HepG2 (cell line): ENCODE results near the gene MCF2L. TPM values are rescaled to one million over a fixed set of nuclear protein-coding genes. Genes with fewer than 3 reads are reported as not detected.

Experiments
- BORCS8-MEF2B ChIP-seq: sonication (generic); formaldehyde crosslinking; IDR thresholded peaks from 2 replicates; pipeline ENCODE4 v1.8.0; 2022; ENCODE audit warnings: mild to moderate bottlenecking, missing genetic modification reagents
- KLF16 ChIP-seq, 2 experiments: sonication (generic) in 1 of 2; formaldehyde crosslinking in 1 of 2; IDR thresholded peaks; 2 replicates each; pipeline versions ENCODE4 v1.6.1 to v1.8.0; 2016 to 2023; ENCODE audit warnings: missing genetic modification reagents in 2 of 2, missing compliant biosample characterization in 1 of 2
- KMT2A ChIP-seq: sonication (generic); formaldehyde crosslinking; IDR thresholded peaks from 2 replicates; pipeline ENCODE4 v1.4.0; 2020; ENCODE audit warnings: missing genetic modification reagents
- MEIS1 ChIP-seq: sonication (generic); formaldehyde crosslinking; IDR thresholded peaks from 2 replicates; pipeline ENCODE4 v1.9.0; 2021; ENCODE audit warnings: mild to moderate bottlenecking, missing genetic modification reagents, moderate library complexity, borderline replicate concordance
- MXI1 ChIP-seq: IDR thresholded peaks from 3 replicates; pipeline ENCODE4 v1.6.1; 2012; ENCODE audit warnings: low read depth, low read length, inconsistent platforms, borderline replicate concordance
- NCOR1 ChIP-seq: fragments of 200-600 bp; sonication (generic); IDR thresholded peaks from 2 replicates; pipeline ENCODE4 v1.7.0; 2017; ENCODE audit warnings: antibody characterized with exemption, low read length, borderline replicate concordance
- POGZ ChIP-seq: sonication (generic); formaldehyde crosslinking; IDR thresholded peaks from 2 replicates; pipeline ENCODE4 v1.4.0; 2020; ENCODE audit warnings: mild to moderate bottlenecking, missing genetic modification reagents
- SALL1 ChIP-seq: sonication (generic); formaldehyde crosslinking; IDR thresholded peaks from 2 replicates; pipeline ENCODE4 v1.8.0; 2022; ENCODE audit warnings: mild to moderate bottlenecking, missing genetic modification reagents
- SOX6 ChIP-seq, 2 experiments: fragments of 450-650 bp in 1 of 2; sonication (generic) in 1 of 2; formaldehyde crosslinking in 1 of 2; IDR thresholded peaks; 2 replicates each; pipeline versions ENCODE4 v1.4.0 to v1.6.1; 2017 to 2020; ENCODE audit warnings: antibody characterized with exemption in 1 of 2, mild to moderate bottlenecking in 1 of 2, missing genetic modification reagents in 1 of 2
- ZBTB42 ChIP-seq: sonication (generic); formaldehyde crosslinking; IDR thresholded peaks from 2 replicates; pipeline ENCODE4 v1.5.0; 2020; ENCODE audit warnings: mild to moderate bottlenecking, missing genetic modification reagents
- ZFP90 ChIP-seq: sonication (generic); formaldehyde crosslinking; IDR thresholded peaks from 2 replicates; pipeline ENCODE4 v1.8.0; 2022; ENCODE audit warnings: missing genetic modification reagents, mild to moderate bottlenecking, inconsistent platforms, borderline replicate concordance
- ZNF274 ChIP-seq: sonication (generic); formaldehyde crosslinking; IDR thresholded peaks from 2 replicates; pipeline ENCODE4 v1.5.1; 2020; ENCODE audit warnings: mild to moderate bottlenecking, missing genetic modification reagents
- ZNF549 ChIP-seq: sonication (generic); formaldehyde crosslinking; IDR thresholded peaks from 2 replicates; pipeline ENCODE4 v1.5.0; 2020; ENCODE audit warnings: missing genetic modification reagents
- ZNF550 ChIP-seq: sonication (generic); formaldehyde crosslinking; IDR thresholded peaks from 2 replicates; pipeline ENCODE4 v1.4.0; 2020; ENCODE audit warnings: mild to moderate bottlenecking, missing genetic modification reagents, borderline replicate concordance
- ZSCAN25 ChIP-seq: sonication (generic); formaldehyde crosslinking; IDR thresholded peaks from 2 replicates; pipeline ENCODE4 v1.8.0; 2022; ENCODE audit warnings: mild to moderate bottlenecking, missing genetic modification reagents
- polyA plus RNA-seq, 8 experiments: library from polyadenylated mRNA; depleted of rRNA in 3 of 8; stranded (reverse) in 7 of 8; unstranded in 1 of 8; fragments of >200 nt; fragmentation: Illumina TruSeq in 4 of 8; extraction: Trizol in 4 of 8; gene quantifications; 2 replicates each; pipeline versions ENCODE4 v1.2.1 to v1.2.3, GENCODE V29; 2011 to 2016; ENCODE audit warnings: low read depth in 4 of 8, missing spikeins in 1 of 8, mixed read lengths in 1 of 8; ENCODE audit not compliant: insufficient read depth in 1 of 8
- total RNA-seq, 5 experiments: library from RNA; depleted of rRNA; stranded (reverse); fragments of >200 nt; fragmentation: Illumina TruSeq; extraction: Trizol; gene quantifications; 2 replicates each; pipeline ENCODE4 v1.2.3, GENCODE V29; 2016; ENCODE audit warnings: low read depth in 1 of 5
- TF ChIP-seq, protein P1 (sequence below): IDR thresholded peaks from 2 replicates; pipeline ENCODE4 v1.6.1; 2016; ENCODE audit warnings: low read depth, borderline replicate concordance
- TF ChIP-seq, protein P2 (sequence below): sonication (generic); formaldehyde crosslinking; IDR thresholded peaks from 2 replicates; pipeline ENCODE4 v1.4.0; 2020; ENCODE audit warnings: missing genetic modification reagents
- TF ChIP-seq, protein P3 (sequence below): sonication (generic); formaldehyde crosslinking; IDR thresholded peaks from 2 replicates; pipeline ENCODE4 v1.5.1; 2020; ENCODE audit warnings: missing genetic modification reagents, mild to moderate bottlenecking, borderline replicate concordance
- TF ChIP-seq, protein P4 (sequence below): sonication (generic); formaldehyde crosslinking; IDR thresholded peaks from 2 replicates; pipeline ENCODE4 v1.4.0; 2020; ENCODE audit warnings: missing genetic modification reagents
- TF ChIP-seq, protein P5 (sequence below): sonication (generic); formaldehyde crosslinking; IDR thresholded peaks from 2 replicates; pipeline ENCODE4 v1.5.0; 2020; ENCODE audit warnings: mild to moderate bottlenecking, missing genetic modification reagents, moderate library complexity

The MCF2L gene
- total and polyA plus RNA-seq, 2 of the 13 experiments (the other 11 are each of a cell fraction or from before 2014, with no cell fraction given) = 19.4 to 28.4 TPM

DNA sequence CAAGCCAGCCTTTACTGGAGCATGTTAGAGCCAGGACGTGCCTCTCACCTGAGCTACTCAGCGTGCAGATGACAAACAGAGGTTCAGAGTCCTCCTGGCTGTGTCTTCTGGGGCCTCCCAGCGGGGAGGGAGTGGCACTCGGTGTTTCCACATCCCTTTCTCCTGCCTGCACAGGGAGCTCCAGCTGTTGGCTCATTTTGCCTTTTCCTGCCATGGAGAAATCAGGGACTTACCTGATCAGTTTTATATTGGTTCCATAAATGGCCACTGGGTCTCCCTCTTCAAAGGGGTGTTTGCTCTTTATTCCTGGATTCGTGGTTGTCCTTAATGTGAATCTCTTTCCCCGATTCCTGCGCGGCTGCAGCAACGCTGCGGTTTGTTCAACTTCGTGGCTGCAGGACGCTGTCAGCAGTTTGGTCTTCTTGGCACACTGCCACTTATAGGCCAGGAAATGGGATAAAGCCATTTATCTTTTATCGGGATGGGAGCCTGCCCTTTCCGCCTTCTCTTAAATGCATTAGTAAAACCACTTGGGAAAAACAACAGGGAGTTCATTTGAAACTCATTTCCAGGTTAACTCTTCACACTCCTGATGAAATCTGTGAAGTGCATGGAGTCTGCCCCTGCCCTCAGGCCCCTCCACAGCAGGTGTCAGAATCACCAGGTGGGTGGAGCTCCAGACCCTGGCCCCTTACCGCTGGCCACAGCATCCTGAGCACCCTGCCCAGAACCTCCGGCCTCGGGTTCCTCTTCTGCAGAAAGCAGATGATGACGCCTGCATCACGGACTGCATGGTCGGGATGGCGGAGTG, 39.8 kb upstream of the MCF2L start (continued):
- 0 out of 2 replicates have a peak, but pooled peaks have one; percentile 29 for TF ChIP-seq ZSCAN25 (CRISPR knock-in tag)
- TF ChIP-seq, protein P1, sequence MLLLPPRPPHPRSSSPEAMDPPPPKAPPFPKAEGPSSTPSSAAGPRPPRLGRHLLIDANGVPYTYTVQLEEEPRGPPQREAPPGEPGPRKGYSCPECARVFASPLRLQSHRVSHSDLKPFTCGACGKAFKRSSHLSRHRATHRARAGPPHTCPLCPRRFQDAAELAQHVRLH (CRISPR knock-in tag) = peak; percentile 64; the same call in 1 of the 2 replicates
- 0 out of 2 replicates have a peak, but pooled peaks have one; percentile 26 for TF ChIP-seq ZNF274 (CRISPR knock-in tag)
- TF ChIP-seq ZNF550 (CRISPR knock-in tag) = no peak
- TF ChIP-seq, protein P2, sequence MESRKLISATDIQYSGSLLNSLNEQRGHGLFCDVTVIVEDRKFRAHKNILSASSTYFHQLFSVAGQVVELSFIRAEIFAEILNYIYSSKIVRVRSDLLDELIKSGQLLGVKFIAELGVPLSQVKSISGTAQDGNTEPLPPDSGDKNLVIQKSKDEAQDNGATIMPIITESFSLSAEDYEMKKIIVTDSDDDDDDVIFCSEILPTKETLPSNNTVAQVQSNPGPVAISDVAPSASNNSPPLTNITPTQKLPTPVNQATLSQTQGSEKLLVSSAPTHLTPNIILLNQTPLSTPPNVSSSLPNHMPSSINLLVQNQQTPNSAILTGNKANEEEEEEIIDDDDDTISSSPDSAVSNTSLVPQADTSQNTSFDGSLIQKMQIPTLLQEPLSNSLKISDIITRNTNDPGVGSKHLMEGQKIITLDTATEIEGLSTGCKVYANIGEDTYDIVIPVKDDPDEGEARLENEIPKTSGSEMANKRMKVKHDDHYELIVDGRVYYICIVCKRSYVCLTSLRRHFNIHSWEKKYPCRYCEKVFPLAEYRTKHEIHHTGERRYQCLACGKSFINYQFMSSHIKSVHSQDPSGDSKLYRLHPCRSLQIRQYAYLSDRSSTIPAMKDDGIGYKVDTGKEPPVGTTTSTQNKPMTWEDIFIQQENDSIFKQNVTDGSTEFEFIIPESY (CRISPR knock-in tag) = 0 out of 2 replicates have a peak, but pooled peaks have one; percentile 14
- 0 out of 2 replicates have a peak, but pooled peaks have one; percentile 55 for TF ChIP-seq KMT2A (CRISPR knock-in tag)
- TF ChIP-seq, protein P3, sequence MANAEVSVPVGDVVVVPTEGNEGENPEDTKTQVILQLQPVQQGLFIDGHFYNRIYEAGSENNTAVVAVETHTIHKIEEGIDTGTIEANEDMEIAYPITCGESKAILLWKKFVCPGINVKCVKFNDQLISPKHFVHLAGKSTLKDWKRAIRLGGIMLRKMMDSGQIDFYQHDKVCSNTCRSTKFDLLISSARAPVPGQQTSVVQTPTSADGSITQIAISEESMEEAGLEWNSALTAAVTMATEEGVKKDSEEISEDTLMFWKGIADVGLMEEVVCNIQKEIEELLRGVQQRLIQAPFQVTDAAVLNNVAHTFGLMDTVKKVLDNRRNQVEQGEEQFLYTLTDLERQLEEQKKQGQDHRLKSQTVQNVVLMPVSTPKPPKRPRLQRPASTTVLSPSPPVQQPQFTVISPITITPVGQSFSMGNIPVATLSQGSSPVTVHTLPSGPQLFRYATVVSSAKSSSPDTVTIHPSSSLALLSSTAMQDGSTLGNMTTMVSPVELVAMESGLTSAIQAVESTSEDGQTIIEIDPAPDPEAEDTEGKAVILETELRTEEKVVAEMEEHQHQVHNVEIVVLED (CRISPR knock-in tag) = peak; percentile 36; the same call in 1 of the 2 replicates
- no peak for TF ChIP-seq BORCS8-MEF2B
- peak; percentile 9; the same call in 1 of the 2 replicates for TF ChIP-seq POGZ (CRISPR knock-in tag)
- 0 out of 2 replicates have a peak, but pooled peaks have one; percentile 45 for TF ChIP-seq ZNF549
- peak; percentile 61 for TF ChIP-seq SALL1 (CRISPR knock-in tag)
- peak; percentile 70; the same call in 1 of the 2 replicates for TF ChIP-seq NCOR1
- TF ChIP-seq, protein P4, sequence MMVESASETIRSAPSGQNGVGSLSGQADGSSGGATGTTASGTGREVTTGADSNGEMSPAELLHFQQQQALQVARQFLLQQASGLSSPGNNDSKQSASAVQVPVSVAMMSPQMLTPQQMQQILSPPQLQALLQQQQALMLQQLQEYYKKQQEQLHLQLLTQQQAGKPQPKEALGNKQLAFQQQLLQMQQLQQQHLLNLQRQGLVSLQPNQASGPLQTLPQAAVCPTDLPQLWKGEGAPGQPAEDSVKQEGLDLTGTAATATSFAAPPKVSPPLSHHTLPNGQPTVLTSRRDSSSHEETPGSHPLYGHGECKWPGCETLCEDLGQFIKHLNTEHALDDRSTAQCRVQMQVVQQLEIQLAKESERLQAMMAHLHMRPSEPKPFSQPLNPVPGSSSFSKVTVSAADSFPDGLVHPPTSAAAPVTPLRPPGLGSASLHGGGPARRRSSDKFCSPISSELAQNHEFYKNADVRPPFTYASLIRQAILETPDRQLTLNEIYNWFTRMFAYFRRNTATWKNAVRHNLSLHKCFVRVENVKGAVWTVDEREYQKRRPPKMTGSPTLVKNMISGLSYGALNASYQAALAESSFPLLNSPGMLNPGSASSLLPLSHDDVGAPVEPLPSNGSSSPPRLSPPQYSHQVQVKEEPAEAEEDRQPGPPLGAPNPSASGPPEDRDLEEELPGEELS (CRISPR knock-in tag) = peak; percentile 68
- peak; percentile 53; the same call in 1 of the 2 replicates for TF ChIP-seq MEIS1 (CRISPR knock-in tag)
- TF ChIP-seq SOX6 (IDR thresholded peaks at IDR 0.05) = no peak
- peak; percentile 53; the same call in 1 of the 2 replicates for TF ChIP-seq SOX6 (CRISPR knock-in tag; IDR thresholded peaks at IDR 0.05)
- 0 out of 2 replicates have a peak, but pooled peaks have one; percentile 69 for TF ChIP-seq ZBTB42 (CRISPR knock-in tag)
- TF ChIP-seq KLF16 (CRISPR knock-in tag; IDR thresholded peaks at IDR 0.05) = no peak; a peak in 1 of 4 replicates
- TF ChIP-seq, protein P5, sequence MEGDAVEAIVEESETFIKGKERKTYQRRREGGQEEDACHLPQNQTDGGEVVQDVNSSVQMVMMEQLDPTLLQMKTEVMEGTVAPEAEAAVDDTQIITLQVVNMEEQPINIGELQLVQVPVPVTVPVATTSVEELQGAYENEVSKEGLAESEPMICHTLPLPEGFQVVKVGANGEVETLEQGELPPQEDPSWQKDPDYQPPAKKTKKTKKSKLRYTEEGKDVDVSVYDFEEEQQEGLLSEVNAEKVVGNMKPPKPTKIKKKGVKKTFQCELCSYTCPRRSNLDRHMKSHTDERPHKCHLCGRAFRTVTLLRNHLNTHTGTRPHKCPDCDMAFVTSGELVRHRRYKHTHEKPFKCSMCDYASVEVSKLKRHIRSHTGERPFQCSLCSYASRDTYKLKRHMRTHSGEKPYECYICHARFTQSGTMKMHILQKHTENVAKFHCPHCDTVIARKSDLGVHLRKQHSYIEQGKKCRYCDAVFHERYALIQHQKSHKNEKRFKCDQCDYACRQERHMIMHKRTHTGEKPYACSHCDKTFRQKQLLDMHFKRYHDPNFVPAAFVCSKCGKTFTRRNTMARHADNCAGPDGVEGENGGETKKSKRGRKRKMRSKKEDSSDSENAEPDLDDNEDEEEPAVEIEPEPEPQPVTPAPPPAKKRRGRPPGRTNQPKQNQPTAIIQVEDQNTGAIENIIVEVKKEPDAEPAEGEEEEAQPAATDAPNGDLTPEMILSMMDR (CRISPR knock-in tag) = peak; percentile 65
- 0 out of 3 replicates have a peak, but pooled peaks have one; percentile 22 for TF ChIP-seq MXI1
- TF ChIP-seq ZFP90 (CRISPR knock-in tag) = no peak
